Coronary artery (tissue), 2 donors: Measurements from ENCODE around the gene NHP2.

Source experiments
- DNase-seq: peaks from one replicate; pipeline ENCODE4 v3.0.0-alpha.2; 2017; ENCODE audit warnings: low spot score
- H3K27ac ChIP-seq, 2 donors: fragments of 200-600 bp; sonication (generic); one replicate each; pipeline ENCODE4 v1.5.1; 2016 to 2019
- H3K4me3 ChIP-seq: fragments of 200-600 bp; sonication (generic); 2 replicates; pipeline ENCODE4 v1.5.1; 2016; ENCODE audit warnings: mild to moderate bottlenecking, moderate library complexity
- TF ChIP-seq, protein P1 (sequence below): fragments of 200-600 bp; sonication (generic); IDR thresholded peaks from one replicate; pipeline ENCODE4 v1.5.1; 2019; ENCODE audit warnings: antibody characterized with exemption

Gene NHP2

DNA sequence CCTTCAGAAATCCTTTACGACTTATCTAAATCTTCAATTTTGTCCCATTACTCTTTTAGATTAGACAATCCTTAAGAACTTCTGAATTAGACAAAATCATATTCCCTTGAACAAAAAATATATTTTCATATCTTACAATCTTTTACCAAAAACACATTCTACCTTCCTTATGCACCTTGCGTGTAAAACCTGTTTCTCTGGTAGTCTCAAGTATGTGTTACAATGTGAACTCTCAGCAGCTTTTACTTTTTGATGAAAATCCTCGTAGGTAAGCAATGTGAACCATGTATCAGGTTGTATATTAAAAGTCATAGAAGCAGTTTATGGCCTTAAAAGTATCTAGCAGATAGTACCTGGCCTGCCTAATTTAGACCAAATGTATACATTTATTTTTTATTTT, 20.8 kb upstream of the NHP2 start:
- TF ChIP-seq, protein P1, sequence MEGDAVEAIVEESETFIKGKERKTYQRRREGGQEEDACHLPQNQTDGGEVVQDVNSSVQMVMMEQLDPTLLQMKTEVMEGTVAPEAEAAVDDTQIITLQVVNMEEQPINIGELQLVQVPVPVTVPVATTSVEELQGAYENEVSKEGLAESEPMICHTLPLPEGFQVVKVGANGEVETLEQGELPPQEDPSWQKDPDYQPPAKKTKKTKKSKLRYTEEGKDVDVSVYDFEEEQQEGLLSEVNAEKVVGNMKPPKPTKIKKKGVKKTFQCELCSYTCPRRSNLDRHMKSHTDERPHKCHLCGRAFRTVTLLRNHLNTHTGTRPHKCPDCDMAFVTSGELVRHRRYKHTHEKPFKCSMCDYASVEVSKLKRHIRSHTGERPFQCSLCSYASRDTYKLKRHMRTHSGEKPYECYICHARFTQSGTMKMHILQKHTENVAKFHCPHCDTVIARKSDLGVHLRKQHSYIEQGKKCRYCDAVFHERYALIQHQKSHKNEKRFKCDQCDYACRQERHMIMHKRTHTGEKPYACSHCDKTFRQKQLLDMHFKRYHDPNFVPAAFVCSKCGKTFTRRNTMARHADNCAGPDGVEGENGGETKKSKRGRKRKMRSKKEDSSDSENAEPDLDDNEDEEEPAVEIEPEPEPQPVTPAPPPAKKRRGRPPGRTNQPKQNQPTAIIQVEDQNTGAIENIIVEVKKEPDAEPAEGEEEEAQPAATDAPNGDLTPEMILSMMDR: no peak
- H3K27ac ChIP-seq: no peak overlapping the region
- no peak overlapping the region for H3K4me3 ChIP-seq
- DNase-seq: no peak

DNA sequence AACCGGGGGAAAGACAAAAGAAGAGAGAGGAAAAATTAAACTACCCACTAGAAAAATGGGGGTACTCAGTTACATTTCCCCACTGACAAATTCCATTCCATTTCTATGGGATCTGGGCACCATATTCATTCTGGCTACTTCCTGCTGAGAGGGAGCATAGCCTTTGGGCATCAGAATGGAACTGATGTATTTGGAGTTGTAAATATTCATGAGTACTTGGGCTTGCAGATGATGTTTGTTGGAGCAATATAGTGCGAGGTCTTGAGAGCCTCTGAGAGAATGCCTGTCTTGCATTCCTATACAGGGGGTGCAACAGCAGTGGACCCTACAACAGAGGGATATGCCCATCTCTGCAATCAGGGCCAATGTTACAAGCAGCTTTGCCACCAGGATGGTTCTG, 16.8 kb upstream of the NHP2 start:
- H3K4me3 ChIP-seq: no peak overlapping the region
- H3K27ac ChIP-seq: no peak overlapping the region
- DNase-seq: no peak
- TF ChIP-seq, protein P1: no peak

DNA sequence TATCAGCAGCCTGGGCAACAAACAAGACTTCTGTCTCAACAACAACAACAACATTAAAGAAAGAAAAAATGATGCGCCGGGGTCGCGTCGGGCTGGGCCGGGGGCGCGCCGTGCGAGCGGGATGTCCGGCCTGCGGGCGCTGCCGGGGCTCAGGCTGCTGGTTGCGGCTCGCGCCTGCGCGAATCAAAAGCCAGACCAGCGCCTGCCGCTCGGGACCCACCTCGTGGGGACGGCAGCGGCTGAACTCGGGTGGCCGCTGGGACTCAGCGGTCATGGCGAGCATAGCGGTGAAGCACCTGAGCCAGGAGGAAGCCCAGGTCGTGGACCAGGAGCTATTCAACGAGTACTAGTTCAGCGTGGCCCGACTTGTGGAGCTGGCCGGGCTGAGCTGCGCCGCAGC, 11.9 kb upstream of the NHP2 start:
- DNase-seq: no peak
- no peak overlapping the region for H3K27ac ChIP-seq
- H3K4me3 ChIP-seq: no peak overlapping the region
- TF ChIP-seq, protein P1: no peak

DNA sequence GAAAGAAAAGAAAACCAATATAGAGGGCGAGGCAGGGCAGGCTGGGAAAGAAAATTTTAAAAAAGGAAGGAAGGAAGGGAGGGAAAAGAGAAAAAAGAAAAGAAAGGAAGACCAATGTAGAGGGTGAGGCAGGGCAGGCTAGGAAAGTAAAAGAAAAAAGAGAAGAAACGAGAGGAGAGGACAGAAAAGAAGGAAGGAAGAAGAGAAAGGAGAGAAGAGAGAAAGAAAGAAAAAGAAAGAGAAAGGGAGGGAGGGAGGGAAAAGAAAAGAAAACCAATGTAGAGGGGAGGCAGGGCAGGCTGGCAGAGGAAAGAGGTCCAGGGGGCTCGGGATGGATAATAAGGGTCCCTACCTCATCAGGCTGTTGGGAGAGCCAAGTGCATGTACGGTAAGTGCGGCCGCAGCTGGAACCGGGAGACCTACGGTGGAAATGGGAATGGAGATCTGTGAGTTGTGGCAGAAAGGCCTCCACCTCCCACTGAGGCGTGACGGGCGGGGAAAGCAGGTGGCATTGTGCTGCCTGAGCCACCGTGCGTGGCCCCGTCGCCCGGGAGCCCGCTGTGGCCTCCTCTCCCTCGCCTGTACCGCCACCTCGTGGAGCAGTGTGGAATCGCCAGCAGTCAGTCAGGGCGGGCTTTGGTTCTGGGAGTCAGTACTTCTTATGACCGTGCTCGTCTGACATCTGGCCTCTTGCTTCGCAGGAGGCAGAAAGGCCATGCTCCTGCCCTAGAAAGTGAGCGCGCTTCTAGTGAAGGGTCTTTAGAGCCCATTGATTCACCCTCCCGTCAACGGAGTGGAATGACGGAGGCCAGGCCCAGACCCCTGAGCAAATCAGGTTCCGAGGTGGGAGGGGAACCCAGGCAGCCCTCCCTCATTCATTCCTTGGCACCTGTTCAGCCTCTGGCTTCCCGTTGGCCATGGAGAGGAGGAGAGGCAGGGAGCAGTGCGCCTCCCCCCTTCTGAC, 10.4 kb upstream of the NHP2 start:
- Histone ChIP-seq H3K27ac (no peak overlapping the region), H3K4me3 (peak overlapping the region; percentile 53)
- TF ChIP-seq, protein P1: peak; percentile 99
- peak; percentile 86 for DNase-seq

DNA sequence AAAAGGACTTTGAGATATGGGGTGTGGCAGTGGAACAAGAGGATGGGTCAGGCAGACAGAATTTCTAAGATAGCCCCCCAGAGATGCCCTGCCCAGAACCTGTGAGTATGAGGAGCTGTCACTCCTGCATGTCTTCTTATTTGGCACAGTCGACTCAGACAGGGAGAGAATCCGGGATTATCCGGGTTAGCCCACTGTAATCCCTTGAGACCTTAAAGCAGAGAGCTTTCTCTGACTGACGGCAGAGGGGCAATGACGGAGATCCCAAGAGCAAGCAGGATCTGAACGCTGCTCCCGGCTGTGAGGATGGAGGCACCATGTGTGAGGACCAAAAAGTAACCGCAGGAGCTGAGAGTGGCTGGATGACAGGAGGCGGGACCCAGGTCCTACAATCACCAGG, 8.8 kb upstream of the NHP2 start:
- DNase-seq: no peak
- Histone ChIP-seq H3K4me3 (no peak overlapping the region), H3K27ac (no peak overlapping the region)
- TF ChIP-seq, protein P1: no peak

DNA sequence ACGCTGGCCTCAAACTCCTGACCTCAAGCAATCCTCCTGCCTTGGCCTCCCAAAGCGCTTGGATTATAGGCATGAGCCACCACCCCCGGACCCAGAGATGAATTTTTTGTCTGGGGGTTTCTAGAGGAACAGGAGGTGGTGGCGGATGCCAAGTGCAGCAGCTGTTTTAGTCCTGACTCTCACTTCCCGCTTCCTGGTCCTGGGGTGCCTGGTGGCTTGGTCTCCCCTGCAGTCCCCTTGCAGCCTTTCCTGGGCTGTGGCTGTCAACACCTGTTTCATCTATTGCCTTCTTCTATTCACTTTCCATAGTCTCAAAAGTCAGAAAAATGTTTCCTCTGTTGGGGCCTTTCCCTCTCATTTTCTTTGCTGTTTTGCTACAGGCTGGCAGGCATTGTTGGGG, 6.5 kb upstream of the NHP2 start:
- DNase-seq: no peak
- Histone ChIP-seq H3K27ac (no peak overlapping the region), H3K4me3 (no peak overlapping the region)
- TF ChIP-seq, protein P1: no peak

DNA sequence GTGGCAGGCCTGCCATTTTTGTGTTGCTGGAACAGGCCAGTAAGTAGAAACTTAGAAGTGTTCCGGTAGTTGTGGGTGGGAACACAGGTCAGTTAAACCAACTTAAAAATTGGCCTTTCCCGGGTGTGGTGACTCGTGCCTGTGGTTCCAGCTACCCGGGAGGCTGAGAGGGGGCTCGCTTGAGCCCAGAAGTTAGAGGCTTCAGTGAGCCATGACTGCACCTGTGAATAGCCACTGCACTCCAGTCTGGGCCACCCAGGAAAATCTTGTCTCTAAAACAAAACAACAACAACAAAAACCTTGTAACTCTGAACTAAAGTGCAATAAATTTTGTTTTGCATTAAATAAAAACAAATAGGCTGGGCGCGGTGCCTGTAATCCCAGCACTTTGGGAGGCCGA, 1.4 kb upstream of the NHP2 start:
- Histone ChIP-seq H3K27ac (no peak overlapping the region), H3K4me3 (no peak overlapping the region)
- DNase-seq: no peak
- TF ChIP-seq, protein P1: no peak
